NCI-H526 (cell line): ENCODE measurements around the gene INSYN1.
"Not testable (repeated sequence)": the region's sequence is repeated elsewhere in the genome, so short reads cannot be mapped to it uniquely, and the experiment has no call there.

ENCODE experiments used
- DNase-seq, 2 experiments: peaks; one replicate each; lab custom pipeline; 2025; lab: John Stamatoyannopoulos, UW

Gene INSYN1

GRCh38 chr15:73749971-73750370, 3.2 kb downstream of the INSYN1 start:
- no peak for DNase-seq

DNA sequence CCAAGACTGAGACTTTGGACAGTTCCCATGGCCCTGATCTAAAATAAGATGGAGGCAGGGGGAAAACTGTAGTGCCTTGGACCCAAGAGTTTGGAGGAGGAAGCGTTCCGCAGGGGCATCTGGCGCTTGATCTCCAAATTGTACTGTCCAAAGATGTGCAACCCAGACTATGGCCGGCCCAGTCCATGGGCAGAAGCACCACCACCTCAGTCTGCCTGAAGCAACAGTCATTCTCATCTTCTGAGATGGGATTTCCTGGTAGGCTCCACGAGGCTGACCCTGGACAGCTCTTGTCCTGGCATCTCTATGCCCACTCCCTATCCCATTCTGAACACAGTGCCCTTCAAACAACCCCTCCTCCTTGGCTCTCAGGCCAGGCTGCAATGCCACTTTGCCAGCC, 3.6 kb downstream of the INSYN1 start:
- no peak for DNase-seq

GRCh38 chr15:73748730-73749129, 4.4 kb downstream of the INSYN1 start:
- no peak for DNase-seq

- DNase-seq = no peak
Measured at GRCh38 chr15:73747847-73748590, 5.1 kb downstream of the INSYN1 start.

DNA sequence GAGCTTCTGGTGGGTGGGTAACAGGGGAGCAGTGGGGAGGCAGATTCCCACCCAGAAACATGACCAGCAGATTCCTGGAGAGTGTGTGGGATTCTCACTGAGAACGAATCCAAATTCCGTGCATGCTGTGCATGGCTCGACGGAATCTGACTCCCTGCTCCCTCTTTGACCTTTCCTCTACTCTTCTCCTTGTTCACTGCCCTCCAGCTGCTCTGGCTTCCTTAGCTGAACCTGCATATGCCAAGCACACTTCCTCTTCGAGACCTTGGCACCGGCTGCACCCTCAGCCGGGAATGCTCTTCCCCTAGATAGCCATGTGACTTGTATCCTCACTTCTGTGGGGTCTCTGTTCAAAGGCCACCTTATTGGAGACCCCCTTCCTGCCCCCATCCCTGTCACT, 6.3 kb downstream of the INSYN1 start:
- DNase-seq = no peak

DNA sequence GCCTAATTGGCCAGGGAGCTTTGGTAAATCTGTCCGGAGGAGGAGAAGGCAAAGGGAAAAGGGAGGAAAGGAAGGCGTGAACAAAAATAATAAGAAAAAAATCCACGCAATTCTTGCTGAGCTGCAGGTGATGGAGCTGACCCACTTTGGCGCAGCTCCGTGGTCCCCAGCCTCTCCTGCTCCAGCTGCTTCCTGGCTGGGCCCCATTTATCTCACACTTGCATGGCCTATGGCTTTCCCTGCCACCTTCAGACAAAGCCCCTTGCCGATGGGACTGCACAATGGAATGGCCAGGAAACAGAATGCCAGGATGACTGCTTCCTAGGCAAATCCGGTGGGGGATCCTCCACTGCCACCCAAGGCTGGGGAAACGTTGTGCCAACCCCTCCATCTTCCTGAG, 6.9 kb downstream of the INSYN1 start:
- no peak for DNase-seq

GRCh38 chr15:73745073-73745472, 8.1 kb downstream of the INSYN1 start:
- no peak for DNase-seq

DNA sequence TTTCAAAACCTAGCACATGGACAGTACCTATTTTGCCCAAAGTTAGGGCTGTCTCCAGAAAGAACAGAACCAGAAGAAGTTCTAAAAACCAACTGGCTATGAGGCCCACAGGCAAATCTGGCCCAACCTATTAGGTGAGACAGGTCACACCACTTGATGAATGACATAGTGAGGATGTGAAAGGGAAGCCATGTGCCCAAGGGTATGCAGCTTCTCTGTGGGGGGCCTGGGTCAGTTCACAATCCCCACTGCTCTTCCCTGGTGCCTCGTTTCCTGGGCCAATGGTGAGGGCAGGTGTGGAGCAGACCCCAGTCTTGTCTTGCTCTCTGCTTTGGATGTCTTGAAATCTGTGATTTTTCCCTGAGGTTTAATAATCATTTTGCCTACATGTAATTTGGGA, 8.9 kb downstream of the INSYN1 start:
- DNase-seq = no peak

DNA sequence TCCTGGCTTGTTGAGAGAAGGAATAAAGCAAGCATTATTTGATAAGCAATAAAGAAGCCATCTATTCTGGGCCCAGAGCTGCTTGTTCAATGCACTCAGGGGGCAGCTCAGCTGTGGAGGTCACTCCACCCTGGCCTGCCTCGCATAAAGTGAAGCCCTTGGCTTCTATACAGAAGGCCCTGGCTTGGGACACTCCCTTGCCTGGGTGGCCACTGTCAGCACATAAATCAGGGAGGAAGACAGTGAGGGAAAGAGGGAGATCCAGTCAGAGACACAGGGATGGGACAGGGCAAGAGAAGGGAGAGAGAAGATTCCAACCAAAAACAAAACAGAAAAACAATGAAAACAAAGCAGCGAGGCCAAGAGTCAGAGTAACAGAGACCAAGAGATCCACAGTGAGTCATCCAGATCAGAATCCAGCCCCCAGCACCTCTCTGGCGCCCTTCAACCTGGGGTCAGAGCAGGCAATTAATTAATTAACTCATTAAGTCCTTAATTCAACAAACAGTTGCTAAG, 11.8 kb downstream of the INSYN1 start:
- no peak for DNase-seq

GRCh38 chr15:73740152-73741048, 12.8 kb downstream of the INSYN1 start:
- DNase-seq = no peak

DNA sequence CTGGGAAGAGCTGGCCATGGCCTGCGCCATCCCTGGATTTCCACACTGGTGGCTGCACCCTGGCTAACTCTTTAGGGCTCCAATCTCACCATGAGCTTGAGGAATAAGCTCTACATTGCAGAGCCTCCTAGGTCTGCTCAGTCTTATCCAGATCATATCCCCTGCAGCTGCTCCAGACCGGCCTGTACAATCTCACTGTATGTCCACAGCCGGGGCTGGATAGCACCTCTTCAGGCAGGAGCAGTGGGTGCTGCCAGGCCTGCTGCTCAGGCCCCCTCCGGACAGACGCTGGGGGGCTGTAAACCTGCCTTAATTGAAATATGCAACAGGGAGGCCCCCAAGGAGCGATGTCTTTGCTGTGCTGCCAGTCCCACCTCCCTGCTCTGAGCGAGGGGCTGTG, 15.6 kb downstream of the INSYN1 start:
- no peak for DNase-seq

DNA sequence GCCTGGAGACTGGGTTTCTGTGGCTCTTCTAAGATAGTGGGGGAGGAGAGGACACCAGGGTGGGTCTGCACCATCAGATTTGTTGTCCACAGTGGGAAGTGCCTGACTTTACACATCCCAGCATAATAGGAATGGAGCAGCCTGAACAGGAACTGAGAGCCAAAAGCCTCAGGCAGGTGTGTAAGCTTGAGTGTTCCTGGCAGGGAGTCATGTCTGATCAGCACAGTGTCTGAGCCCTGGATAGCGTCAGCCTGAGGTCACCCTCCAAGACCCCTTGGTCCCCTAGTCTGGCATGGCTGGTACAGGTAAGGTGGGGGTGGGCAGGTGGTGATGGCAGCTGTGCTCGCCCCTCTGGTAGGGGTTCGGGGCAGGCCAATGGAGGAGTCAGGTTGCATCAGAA, 20.2 kb downstream of the INSYN1 start:
- DNase-seq = no peak

GRCh38 chr15:73732051-73732450, 21.1 kb downstream of the INSYN1 start:
- DNase-seq = not testable (repeated sequence)

DNA sequence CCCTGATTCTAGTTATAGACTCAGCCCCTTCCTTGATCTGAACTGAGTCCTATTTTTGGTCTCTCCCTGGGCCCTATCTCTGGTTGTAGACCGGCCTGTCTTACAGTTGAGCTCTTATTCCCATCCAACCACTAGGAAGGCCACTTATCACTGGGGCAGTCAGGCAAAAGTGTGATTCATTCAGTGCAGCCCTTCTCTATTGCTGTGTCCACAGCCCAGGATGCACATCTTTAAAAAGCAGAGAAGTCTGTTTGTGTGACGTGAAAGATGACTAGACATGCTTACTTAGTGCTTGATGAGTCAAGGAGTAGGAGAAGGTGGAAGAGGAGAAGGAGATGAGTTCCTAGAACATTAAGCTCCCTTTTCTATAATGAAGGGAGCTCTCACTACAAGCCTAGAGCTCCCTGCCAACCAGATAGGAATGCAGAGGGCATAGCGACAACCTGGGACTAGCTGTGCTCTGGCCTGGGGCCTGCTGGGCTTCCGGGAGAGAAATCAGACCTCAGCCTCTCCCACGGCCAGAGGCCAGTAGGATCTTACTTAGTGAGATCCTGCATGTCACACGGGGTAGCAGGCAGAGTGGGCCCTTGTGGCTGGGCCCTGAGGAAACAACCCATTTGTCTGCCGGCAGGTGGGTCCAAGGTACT, 25.7 kb downstream of the INSYN1 start:
- no peak for DNase-seq

DNA sequence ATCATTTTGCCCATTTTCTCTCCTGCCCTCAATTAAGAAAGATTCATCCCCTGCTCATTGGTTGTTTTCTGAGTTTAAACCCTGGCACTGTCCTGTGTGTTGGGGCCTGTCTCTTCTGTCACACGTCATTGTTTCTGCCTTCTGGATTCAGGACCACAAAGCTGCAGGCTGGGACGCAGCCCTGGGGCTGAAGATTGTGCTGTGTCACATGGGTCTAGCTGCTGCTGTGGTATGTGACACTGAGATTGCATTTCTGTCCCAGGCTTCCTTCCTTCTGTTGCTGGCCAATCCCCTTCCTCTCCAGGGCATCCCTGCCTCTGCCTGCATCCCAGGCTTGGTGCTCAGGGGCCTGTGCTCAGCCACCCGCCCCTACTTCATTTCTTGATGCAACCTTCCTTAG, 28.9 kb downstream of the INSYN1 start:
- no peak for DNase-seq

- no peak for DNase-seq
Measured at GRCh38 chr15:73723191-73723590, 30.0 kb downstream of the INSYN1 start.

- DNase-seq = no peak
Measured at GRCh38 chr15:73722425-73722824, 30.7 kb downstream of the INSYN1 start.

GRCh38 chr15:73718694-73719093, 34.5 kb downstream of the INSYN1 start:
- DNase-seq = no peak

GRCh38 chr15:73717802-73718201, 35.3 kb downstream of the INSYN1 start:
- DNase-seq = no peak

DNA sequence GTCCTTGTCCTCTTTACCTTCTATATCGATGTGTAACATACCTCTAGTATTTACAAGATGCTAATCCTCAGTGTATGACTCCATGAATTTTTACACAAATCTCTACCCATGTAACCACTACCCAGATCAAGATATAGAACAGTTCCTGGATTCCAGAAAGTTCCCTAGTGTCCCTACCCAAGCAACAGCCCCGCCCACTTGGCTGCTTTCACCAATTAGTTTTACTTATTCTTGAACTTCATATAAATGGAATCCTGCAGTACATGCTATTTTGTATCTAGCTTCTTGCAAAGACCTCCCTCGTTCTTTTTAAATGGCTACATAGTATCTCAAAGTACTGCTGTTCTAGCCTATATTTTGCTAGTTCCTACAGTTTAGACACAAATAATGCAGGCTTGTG, 35.9 kb downstream of the INSYN1 start:
- no peak for DNase-seq

DNA sequence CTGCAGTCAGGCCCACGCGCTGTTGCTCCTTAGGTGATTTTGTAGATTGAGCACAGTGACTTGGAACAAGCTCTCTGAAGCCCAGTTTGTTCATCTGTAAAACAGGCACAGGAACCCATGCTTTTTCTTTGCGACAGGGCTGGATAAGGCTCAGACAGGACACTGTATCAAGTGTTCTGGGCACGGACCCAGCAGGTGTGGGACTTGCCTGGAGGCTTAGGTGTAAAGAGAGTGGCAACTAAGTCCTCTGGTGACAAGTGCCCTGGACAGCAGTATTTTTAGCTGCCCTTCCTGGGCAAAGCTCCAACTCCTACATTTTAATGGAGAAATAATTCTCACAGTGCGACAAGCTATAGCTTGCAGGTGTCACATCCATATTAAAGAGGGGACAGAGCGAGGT, 36.7 kb downstream of the INSYN1 start:
- DNase-seq = no peak

- no peak for DNase-seq
Measured at GRCh38 chr15:73715417-73715816, 37.7 kb downstream of the INSYN1 start.
